Stimulated activated CD8-positive, alpha-beta memory T cell treated with anti-CD3 and anti-CD28 coated beads, Interleukin-12 subunit alpha, Interleukin-12 subunit beta, amount 100 ng/mL, for 24 hours (primary cell): ENCODE results near the gene PLK1.

ENCODE experiments used
- DNase-seq: peaks from one replicate; pipeline ENCODE4 v3.0.0-alpha.2; 2020; ENCODE audit errors: extremely low read depth

PLK1 gene

GRCh38 chr16:23679986-23680336 lies 1.3 kb downstream of the PLK1 start:
- DNase-seq: no peak

DNA sequence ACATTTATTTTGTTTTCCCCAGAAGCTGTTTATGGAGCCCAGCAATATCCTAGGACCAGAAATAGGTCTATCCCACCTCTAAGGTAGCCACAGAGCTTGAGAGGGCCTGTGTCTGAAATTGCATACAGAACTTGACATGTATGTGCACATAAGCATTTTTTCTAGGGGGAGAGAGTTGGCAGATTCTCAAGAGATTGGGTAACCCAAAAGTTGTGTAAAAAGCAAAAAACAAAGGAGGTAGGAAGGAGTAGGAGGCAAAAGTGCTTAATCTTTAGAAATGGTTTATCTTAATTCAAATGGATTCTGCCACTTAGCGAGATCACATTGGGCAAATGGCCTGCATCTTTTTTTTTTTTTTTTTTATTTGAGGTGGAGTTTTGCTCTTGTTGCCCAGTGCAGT lies 3.5 kb downstream of the PLK1 start:
- DNase-seq: no peak

- no peak for DNase-seq
These were observed 4.8 kb downstream of the PLK1 start for GRCh38 chr16:23683487-23683886.

DNA sequence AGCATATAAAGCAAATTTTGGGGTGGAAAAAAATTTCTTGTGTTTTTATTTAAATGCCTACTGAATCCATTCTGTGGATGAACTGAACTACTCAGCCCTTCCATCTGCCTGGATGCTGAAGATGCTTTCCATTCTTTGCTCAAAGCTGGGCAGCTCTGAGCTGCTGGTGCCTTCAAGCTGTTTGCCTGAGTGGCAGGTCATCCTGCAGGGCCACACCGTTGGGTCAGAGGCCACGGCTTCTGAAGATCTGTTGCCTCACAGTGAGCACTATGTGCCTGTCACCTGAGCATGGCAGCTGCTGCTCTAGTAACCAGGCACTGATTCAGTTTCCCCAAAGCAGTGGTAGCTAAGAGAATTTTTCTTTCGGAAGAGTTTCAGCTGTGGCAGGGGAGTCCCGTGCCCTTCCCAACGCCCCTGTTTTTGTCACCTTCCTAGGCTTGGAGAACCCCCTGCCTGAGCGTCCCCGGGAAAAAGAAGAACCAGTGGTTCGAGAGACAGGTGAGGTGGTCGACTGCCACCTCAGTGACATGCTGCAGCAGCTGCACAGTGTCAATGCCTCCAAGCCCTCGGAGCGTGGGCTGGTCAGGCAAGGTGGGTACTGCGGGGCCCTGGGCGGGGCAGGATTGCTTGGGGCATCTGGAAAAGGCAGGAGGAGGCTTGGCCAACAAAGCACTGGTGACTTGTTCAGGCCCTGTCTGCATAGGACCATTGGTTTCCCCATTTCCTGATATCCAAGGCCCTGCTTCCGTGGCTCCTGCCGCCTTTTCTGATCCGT lies 8.5 kb downstream of the PLK1 start:
- DNase-seq: no peak

DNA sequence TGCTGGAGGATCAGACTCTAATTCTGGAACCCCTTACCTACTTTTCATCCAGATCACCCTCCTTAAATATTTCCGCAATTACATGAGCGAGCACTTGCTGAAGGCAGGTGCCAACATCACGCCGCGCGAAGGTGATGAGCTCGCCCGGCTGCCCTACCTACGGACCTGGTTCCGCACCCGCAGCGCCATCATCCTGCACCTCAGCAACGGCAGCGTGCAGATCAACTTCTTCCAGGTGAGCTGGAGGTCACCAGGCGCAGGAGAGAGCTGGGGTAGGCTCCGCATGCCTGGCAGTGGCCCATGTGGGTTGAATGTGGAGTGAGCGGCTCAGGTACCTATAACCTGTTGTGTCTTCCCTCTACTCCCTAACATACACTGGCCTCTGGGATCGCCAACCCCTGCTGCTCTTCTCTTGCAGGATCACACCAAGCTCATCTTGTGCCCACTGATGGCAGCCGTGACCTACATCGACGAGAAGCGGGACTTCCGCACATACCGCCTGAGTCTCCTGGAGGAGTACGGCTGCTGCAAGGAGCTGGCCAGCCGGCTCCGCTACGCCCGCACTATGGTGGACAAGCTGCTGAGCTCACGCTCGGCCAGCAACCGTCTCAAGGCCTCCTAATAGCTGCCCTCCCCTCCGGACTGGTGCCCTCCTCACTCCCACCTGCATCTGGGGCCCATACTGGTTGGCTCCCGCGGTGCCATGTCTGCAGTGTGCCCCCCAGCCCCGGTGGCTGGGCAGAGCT lies 10.9 kb downstream of the PLK1 start:
- DNase-seq: no peak

DNA sequence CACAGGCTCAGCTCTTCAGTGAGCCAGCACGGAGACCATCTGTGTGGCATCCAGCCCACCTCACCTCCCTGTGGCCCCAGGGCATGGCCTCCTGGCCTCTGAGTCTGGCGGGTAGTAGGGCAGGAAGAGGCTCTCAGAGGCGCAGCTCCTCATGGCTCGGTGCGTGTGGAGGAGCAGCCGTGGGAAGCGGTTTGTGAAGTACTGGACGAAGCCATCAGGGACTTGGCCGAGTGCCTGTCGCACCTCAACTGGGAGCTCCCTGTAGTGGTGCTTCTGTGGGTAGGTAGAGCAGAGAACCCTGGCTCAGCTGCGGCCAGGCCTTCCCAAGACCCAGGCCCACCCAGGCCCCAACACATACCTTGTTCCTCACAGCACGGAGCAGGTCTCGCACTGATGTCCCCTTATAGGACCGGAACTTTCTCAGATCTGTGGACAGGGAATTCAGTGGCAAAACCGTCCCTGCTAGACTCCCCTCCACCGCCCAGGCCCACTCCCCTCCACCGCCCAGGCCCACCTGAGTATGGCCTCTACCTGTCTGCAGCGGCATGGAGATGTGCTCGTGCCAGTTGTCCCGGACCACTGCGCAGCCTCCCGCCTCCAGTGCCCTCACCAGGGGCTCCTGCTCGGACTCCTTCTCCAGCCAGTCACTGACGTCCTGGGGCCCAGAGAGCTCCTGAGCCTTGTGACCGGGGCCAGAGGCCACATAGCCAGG lies 12.2 kb downstream of the PLK1 start:
- no peak for DNase-seq

DNA sequence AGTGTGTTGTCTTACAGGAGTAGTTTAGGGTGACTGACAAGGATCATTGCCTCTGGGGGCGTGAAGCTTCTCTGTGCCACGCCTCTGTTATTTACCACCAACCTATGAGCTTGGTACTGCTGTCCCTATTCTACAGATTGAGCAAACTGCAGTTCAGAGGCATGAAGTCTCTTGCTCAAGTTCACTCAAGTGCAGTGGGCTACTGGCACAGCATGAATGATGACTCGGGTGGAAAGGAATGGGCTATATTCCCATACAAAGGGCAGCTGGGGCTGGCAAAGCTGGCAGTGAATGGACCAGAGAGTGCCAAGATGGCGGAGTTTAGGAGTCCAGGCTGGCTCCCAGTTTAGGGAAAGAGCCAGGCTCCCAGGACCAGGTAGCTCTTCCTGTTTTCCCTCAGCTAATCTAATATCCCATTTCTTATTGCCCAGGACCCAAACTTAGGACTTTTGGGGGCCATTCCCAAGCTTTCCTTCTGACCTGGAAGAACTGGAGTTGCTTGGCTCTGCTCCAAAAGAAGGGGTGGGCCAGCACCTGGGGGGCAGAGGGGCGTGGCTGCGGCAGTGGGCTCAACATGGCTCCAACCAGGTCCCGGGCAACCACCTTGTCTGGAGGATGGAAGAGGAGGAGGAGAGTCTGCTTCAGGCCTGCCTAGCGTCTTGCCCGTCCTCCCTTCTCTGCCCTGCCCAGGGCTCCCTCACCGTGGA lies 12.9 kb downstream of the PLK1 start:
- no peak for DNase-seq

DNA sequence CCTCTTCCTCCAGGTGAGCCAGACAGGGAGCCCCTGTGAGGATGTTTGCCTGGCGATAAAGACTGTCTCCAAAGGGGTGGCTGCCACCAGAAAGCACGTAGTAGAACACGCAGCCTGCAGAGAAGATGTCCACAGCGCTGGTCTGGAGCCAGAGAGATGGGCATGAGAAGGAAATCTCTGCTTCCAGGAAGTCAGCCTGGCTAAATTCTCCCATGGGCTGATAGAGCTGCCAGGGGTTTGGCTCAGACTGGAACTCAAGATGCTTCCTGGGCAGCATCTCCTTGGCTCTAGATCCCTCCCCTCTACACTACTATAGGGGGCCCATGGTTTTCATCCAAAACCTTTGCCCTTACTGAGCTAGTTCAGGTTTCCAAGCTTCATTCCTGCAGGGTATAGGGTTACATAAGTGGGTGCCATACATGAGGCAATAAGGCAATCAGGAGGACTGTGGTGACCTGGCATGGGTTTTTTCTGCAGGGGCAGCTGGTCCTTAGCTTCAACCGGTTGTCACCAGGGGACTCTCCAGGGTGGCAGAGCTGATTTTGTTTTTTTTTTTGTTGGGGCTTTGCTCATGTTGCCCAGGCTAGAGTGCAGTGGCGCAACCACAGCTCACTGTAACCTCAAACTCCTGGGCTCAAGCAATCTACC lies 13.6 kb downstream of the PLK1 start:
- no peak for DNase-seq

GRCh38 chr16:23694265-23694643 lies 15.6 kb downstream of the PLK1 start:
- no peak for DNase-seq

- DNase-seq: no peak
These were observed 16.1 kb downstream of the PLK1 start for GRCh38 chr16:23694644-23695373.

DNA sequence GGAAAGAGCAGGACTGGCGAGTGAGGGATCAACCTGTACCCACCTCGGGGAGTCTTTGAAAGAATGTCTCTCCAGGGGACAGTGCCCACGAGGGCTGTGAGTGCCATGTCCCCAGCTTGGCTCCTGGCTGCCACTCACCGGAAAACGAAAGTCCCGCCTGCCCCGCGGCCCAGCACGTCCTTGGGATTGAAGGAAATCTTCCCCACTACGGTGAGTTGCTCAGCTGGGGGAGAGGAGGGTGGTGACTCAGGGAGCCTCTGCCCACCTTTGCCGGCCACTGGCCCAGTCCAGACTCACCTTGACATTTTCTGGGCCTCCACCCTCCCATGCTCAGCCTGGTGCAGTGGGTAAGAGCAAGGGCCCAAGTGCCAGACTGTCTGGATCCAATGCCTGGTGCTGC lies 17.1 kb downstream of the PLK1 start:
- no peak for DNase-seq

DNA sequence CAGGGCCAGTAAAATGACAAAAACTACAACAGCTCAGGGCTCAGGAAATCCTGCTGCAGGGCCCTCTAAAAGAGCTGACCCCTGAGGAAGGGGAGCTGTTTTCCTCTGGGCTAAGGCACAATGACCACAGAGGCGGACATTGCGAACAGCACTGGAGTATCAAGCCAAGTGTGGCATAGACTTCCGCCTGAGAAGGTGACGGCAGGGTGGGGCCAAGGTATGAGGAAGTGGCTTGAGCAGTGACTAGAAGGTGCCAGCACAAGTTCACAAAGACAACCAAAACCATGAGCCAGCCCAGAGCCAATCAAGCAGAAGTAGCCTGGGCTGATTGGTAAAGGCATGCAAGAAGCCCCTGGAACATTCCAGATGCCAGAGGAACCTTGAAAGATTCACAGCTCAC lies 20.4 kb downstream of the PLK1 start:
- no peak for DNase-seq

DNA sequence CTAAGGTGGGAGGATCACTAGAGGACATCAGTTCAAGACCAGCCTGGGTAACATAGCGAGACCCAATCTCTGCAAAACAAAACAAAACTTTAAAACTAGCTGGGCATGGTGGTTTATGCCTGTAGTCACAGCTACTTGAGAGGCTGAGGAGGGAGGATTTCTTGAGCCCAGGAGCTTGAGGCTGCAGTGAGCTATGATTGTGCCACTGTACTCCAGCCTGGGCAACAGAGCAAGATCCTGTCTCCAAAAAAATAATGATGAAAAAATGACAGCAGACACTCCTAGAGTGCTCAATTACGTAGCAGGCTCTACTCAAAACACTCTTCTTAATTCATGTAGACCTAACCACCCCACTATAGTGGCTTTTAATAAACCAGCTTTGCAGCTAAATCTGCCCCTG lies 21.4 kb downstream of the PLK1 start:
- DNase-seq: no peak

- no peak for DNase-seq
These were observed 21.8 kb downstream of the PLK1 start for GRCh38 chr16:23700509-23700908.

DNA sequence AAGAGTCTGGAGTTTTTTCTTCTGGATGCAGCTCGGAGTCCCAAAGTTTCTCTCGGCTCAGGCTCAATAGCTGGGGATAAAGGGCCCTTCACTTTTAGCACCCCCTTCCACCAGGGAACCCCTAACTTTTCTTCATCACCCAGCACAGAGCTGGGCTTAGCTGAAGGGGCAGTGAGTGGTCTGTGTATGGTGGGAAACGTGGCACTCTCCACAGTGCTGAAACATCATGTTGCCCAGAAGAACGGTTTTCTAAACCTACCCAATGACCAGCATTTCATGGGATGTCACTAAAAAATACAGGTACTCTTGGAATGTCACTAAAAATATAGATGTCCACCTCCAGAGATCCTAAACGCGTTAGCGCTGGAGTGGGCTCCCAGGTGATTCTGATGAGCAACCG lies 22.4 kb downstream of the PLK1 start:
- DNase-seq: no peak

- no peak for DNase-seq
These were observed 24.3 kb downstream of the PLK1 start for GRCh38 chr16:23702951-23703350.

DNA sequence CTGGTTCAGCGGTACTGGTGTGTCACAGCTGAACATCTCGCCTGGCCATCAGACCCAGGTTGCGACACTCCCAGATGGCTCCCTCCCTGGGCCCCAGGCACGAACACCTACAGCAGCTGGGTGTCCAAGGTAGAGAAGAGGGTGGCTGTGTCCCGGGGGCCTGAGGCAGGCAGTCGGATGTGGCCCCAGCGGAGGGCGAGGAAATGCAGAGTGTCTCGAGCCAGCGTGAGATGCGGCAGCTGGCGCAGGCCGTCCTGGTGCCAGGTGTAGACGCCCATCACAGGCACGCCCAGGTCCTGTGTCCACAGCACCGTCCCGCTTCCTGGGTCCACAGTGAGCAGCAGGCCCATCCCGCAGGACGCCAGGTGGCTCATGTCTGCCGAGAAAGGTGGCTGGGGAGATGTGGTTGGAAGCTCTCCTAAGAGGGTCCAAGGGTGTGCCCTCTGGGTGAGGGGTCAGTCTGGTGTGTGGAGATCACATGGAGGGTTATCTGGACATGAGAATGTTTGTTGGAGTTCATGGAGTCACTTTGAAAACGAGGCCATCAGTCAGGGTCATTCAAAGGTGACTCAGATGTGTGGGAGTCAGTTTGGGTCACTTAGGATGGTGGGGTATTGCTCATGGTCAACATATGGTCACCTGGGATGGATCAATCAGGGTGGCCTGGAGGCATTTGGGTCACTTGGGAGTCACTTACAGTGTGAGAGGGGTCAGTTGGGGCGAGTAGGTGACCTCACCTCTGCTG lies 26.3 kb downstream of the PLK1 start:
- DNase-seq: no peak

GRCh38 chr16:23705517-23705902 lies 26.8 kb downstream of the PLK1 start:
- no peak for DNase-seq

DNA sequence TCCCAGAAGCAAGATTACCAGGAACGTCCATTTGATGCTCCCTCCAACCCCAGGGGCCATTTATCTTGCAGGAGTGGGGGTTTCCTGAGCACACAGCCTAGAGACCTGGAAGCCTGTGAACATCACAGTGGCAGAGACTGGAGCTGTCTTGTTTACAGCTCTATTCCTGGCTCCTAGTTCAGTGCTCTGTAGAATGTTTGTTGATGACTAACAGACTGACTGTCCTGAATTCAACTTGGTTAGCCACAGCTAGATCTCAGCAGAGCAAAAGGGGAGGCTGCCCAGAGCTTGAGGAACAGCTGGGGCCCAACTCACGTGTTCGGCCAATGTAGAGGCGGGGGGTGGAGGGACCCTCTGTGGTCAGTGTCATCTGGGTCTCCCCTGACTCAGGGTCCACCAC lies 27.8 kb downstream of the PLK1 start:
- DNase-seq: no peak

GRCh38 chr16:23709536-23709935 lies 30.8 kb downstream of the PLK1 start:
- no peak for DNase-seq
